ENCODE measurements around the gene CD38. TPM values are rescaled to one million over a fixed set of nuclear protein-coding genes. Genes with fewer than 3 reads are reported as not detected.

Gene CD38
- total and polyA plus RNA-seq, 12 donors = 1.7 to 18.4 (median 11.2) TPM

GRCh38 chr4:15882675-15883086 is 104.6 kb downstream of the CD38 start:
- Histone ChIP-seq H3K27ac (no peak overlapping the region), H3K9me3 (replicated peaks in 1 of 3) (no peaks in the 10 kb centered on the region), H3K4me3 (no peak overlapping the region), H3K27me3 (no peaks in the 10 kb centered on the region), H3K4me1 (replicated peaks in 1 of 2) (no peaks in the 10 kb centered on the region), H3K36me3 (replicated peaks in 1 of 2) (no peaks in the 10 kb centered on the region)
- peak; percentile 39 to 75 (median 47) for DNase-seq
- TF ChIP-seq POLR2A (IDR thresholded peaks at IDR 0.05) = no peak
- TF ChIP-seq, protein P1, sequence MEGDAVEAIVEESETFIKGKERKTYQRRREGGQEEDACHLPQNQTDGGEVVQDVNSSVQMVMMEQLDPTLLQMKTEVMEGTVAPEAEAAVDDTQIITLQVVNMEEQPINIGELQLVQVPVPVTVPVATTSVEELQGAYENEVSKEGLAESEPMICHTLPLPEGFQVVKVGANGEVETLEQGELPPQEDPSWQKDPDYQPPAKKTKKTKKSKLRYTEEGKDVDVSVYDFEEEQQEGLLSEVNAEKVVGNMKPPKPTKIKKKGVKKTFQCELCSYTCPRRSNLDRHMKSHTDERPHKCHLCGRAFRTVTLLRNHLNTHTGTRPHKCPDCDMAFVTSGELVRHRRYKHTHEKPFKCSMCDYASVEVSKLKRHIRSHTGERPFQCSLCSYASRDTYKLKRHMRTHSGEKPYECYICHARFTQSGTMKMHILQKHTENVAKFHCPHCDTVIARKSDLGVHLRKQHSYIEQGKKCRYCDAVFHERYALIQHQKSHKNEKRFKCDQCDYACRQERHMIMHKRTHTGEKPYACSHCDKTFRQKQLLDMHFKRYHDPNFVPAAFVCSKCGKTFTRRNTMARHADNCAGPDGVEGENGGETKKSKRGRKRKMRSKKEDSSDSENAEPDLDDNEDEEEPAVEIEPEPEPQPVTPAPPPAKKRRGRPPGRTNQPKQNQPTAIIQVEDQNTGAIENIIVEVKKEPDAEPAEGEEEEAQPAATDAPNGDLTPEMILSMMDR (IDR thresholded peaks at IDR 0.05) = peak; percentile 78 to 92 (median 85)
- intact Hi-C loops (cut with DNase I) = loop anchor here (2.0 to 10.0 kb wide), 3 partner anchors 74 to 398 kb away; no protein-coding TSS in a partner anchor
- 81 to 100% (median 90%) methylated on average over 1 of the region's 1 CpG for WGBS, 4 donors

GRCh38 chr4:15883610-15884243 is 105.6 kb downstream of the CD38 start:
- Histone ChIP-seq H3K27ac (no peak overlapping the region), H3K4me1 (replicated peaks in 1 of 2) (no peaks in the 10 kb centered on the region), H3K9me3 (replicated peaks in 1 of 3) (no peaks in the 10 kb centered on the region), H3K27me3 (no peaks in the 10 kb centered on the region), H3K4me3 (no peak overlapping the region), H3K36me3 (replicated peaks in 1 of 2) (no peaks in the 10 kb centered on the region)
- no peak for DNase-seq
- WGBS, 4 donors = 67 to 90% (median 76%) methylated on average over 4 of the region's 4 CpGs
- intact Hi-C loops (cut with DNase I) = loop anchor here (2.0 to 10.0 kb wide), 3 partner anchors 73 to 399 kb away; no protein-coding TSS in a partner anchor
- TF ChIP-seq, protein P1 (IDR thresholded peaks at IDR 0.05) = no peak
- TF ChIP-seq POLR2A (IDR thresholded peaks at IDR 0.05) = no peak

DNA sequence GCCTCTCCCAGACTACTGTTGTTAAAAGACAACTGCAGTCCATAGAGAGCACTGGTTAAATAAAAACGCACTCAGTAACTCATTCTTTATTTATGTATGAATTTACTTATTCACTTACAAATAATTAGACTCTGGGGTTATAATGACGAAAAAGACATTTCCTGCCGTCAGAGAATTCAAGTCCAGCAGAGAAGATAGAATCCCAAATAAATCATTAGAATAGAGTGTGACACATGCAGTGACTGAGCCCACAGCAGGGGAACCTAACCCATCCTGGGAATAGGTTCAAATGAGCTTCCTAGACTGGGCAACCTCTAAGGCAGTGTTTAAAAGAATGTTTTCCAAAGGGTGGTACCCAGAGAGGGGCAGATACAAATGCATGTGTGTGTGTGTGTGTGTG is 106.5 kb downstream of the CD38 start:
- no peaks in the 10 kb centered on the region for H3K27me3 ChIP-seq
- 54 to 60% (median 55%) methylated on average over 3 of the region's 3 CpGs for WGBS, 4 donors
- no peaks in the 10 kb centered on the region for H3K9me3 ChIP-seq (replicated peaks in 1 of 3)
- no peak for DNase-seq
- no peak for TF ChIP-seq POLR2A (IDR thresholded peaks at IDR 0.05)
- TF ChIP-seq, protein P1 (IDR thresholded peaks at IDR 0.05) = no peak
- no peak overlapping the region for H3K27ac ChIP-seq
- intact Hi-C loops (cut with DNase I) = loop anchor here (5.0 to 10.0 kb wide), 3 partner anchors 68 to 400 kb away; no protein-coding TSS in a partner anchor
- no peak overlapping the region for H3K4me3 ChIP-seq
- H3K4me1 ChIP-seq (replicated peaks in 1 of 2) = no peaks in the 10 kb centered on the region
- H3K36me3 ChIP-seq (replicated peaks in 1 of 2) = no peaks in the 10 kb centered on the region

DNA sequence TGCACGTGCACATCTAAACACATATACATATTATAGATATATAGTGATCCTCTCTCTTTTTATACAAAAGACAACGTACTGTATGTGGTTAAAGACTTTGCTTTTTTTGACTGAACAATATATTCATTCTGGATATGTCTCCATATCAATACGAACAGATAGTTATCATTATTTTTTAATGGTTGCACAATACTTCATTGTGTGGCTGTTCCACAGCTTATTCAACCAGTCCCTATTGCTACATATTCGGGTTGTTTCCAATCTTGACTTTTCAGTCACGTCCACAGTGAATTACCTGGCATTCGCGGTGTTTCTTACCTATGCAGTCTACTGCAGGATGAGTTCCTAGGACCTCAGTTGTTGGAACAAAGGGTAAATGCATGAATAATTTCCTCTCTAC is 107.3 kb downstream of the CD38 start:
- Histone ChIP-seq H3K4me1 (replicated peaks in 1 of 2) (no peaks in the 10 kb centered on the region), H3K9me3 (replicated peaks in 1 of 3) (no peaks in the 10 kb centered on the region), H3K27ac (no peak overlapping the region), H3K36me3 (replicated peaks in 1 of 2) (no peaks in the 10 kb centered on the region), H3K4me3 (no peak overlapping the region), H3K27me3 (no peaks in the 10 kb centered on the region)
- TF ChIP-seq POLR2A (IDR thresholded peaks at IDR 0.05) = no peak
- TF ChIP-seq, protein P1 (IDR thresholded peaks at IDR 0.05) = no peak
- DNase-seq = no peak
- WGBS, 4 donors = 74 to 82% (median 75%) methylated on average over 7 of the region's 7 CpGs
- intact Hi-C loops (cut with DNase I) = loop anchor here (5.0 to 10.0 kb wide), 3 partner anchors 67 to 401 kb away; no protein-coding TSS in a partner anchor

All from adrenal gland (tissue), 12 donors.